Activated CD4-positive, alpha-beta memory T cell treated with anti-CD3 and anti-CD28 coated beads, Interleukin-2, amount 10 ng/mL, durations not matched to agents 7 days and 5 days (primary cell): Measurements from ENCODE around the gene S1PR1. TPM values are rescaled to one million over a fixed set of nuclear protein-coding genes. Genes with fewer than 3 reads are reported as not detected.

Source experiments
- CTCF ChIA-PET: fragments of 350-600 bp; sonication (Branson Sonifier 250); formaldehyde crosslinking; loops from one replicate; lab custom pipeline; 2021; ENCODE audit warnings: antibody characterized with exemption, inconsistent platforms; lab: Charles Lee
- POLR2A ChIA-PET: fragments of 350-600 bp; sonication (Branson Sonifier 250); formaldehyde crosslinking; loops from one replicate; lab custom pipeline; 2021; ENCODE audit warnings: antibody characterized with exemption; lab: Charles Lee
- DNase-seq: peaks from one replicate; pipeline ENCODE4 v3.0.0-alpha.2; 2020
- H3K27ac Mint-ChIP-seq: one replicate; pipeline ENCODE4 v1.8.0; 2021; ENCODE audit warnings: mild to moderate bottlenecking, mixed read lengths
- H3K27me3 Mint-ChIP-seq: one replicate; pipeline ENCODE4 v1.8.0; 2021; ENCODE audit warnings: mixed read lengths
- H3K36me3 Mint-ChIP-seq: one replicate; pipeline ENCODE4 v1.8.0; 2021; ENCODE audit warnings: low read depth, mixed read lengths
- H3K4me1 Mint-ChIP-seq: one replicate; pipeline ENCODE4 v1.8.0; 2021; ENCODE audit warnings: mixed read lengths
- H3K4me3 Mint-ChIP-seq: one replicate; pipeline ENCODE4 v1.8.0; 2021; ENCODE audit warnings: mild to moderate bottlenecking, mixed read lengths
- H3K9me3 Mint-ChIP-seq: one replicate; pipeline ENCODE4 v1.8.0; 2021; ENCODE audit warnings: mixed read lengths
- total RNA-seq, 2 experiments: library from RNA; stranded (reverse); gene quantifications; one replicate each; pipeline ENCODE4 v1.2.3, GENCODE V29; 2021

Gene S1PR1
- total RNA-seq, 2 experiments from 2014 or later: 219 to 220 TPM

- Mint-ChIP-seq H3K27me3 (no peaks in the 10 kb centered on the region), H3K4me1 (peaks cover 21% of the 10 kb centered on the region), H3K36me3 (no peaks in the 10 kb centered on the region), H3K27ac (peak overlapping the region; percentile 14), H3K9me3 (no peaks in the 10 kb centered on the region), H3K4me3 (no peak overlapping the region)
- no peak for DNase-seq
- POLR2A ChIA-PET: interaction anchor here (0.5 to 6.7 kb wide), 14 partner anchors 10 to 121 kb away, joined by 3 to 77 read pairs (median 4); partner anchors contain the start of gene S1PR1
- CTCF ChIA-PET: interaction anchor here (1.3 to 5.5 kb wide), 5 partner anchors 11 to 115 kb away, joined by 3 to 41 read pairs (median 5); no protein-coding TSS in a partner anchor
These were observed 14.7 kb downstream of the S1PR1 start for GRCh38 chr1:101251504-101251903.

- H3K4me3 Mint-ChIP-seq: no peak overlapping the region
- no peak for DNase-seq
- no peaks in the 10 kb centered on the region for H3K27me3 Mint-ChIP-seq
- H3K27ac Mint-ChIP-seq: no peak overlapping the region
- peaks cover 36% of the 10 kb centered on the region for H3K4me1 Mint-ChIP-seq
- H3K36me3 Mint-ChIP-seq: no peaks in the 10 kb centered on the region
- H3K9me3 Mint-ChIP-seq: no peaks in the 10 kb centered on the region
- POLR2A ChIA-PET: interaction anchor here (2.5 to 6.7 kb wide), 2 partner anchors 13 to 34 kb away, joined by 6 to 77 read pairs; no protein-coding TSS in a partner anchor
- CTCF ChIA-PET: interaction anchor here (0.8 to 5.5 kb wide), 4 partner anchors 9 to 34 kb away, joined by 3 to 41 read pairs (median 15); no protein-coding TSS in a partner anchor
These were observed 17.3 kb downstream of the S1PR1 start for GRCh38 chr1:101253976-101254674.

GRCh38 chr1:101257500-101258325 is 20.9 kb downstream of the S1PR1 start:
- Mint-ChIP-seq H3K27ac (peak overlapping the region; percentile 63), H3K4me1 (peaks cover 58% of the 10 kb centered on the region), H3K9me3 (no peaks in the 10 kb centered on the region), H3K27me3 (no peaks in the 10 kb centered on the region), H3K36me3 (no peaks in the 10 kb centered on the region), H3K4me3 (no peak overlapping the region)
- POLR2A ChIA-PET: interaction anchor here (0.8 to 13.7 kb wide), 7 partner anchors 11 to 81 kb away, joined by 3 to 144 read pairs (median 5); partner anchors contain the start of gene S1PR1
- peak; percentile 64 for DNase-seq
- CTCF ChIA-PET: interaction anchor here (0.6 to 1.3 kb wide), 6 partner anchors 18 to 334 kb away, joined by 3 to 4 read pairs (median 4); no protein-coding TSS in a partner anchor

- H3K27me3 Mint-ChIP-seq: no peaks in the 10 kb centered on the region
- ChIA-PET POLR2A (interaction anchor here (1.0 to 13.7 kb wide), 7 partner anchors 14 to 179 kb away, joined by 3 to 144 read pairs (median 10); partner anchors contain the start of gene S1PR1), CTCF (interaction anchor here (0.7 to 1.9 kb wide), 3 partner anchors 9 to 31 kb away, joined by 3 to 5 read pairs (median 3); no protein-coding TSS in a partner anchor)
- no peaks in the 10 kb centered on the region for H3K36me3 Mint-ChIP-seq
- H3K4me1 Mint-ChIP-seq: peaks cover 68% of the 10 kb centered on the region
- no peak for DNase-seq
- no peaks in the 10 kb centered on the region for H3K9me3 Mint-ChIP-seq
- H3K4me3 Mint-ChIP-seq: no peak overlapping the region
- H3K27ac Mint-ChIP-seq: peak overlapping the region; percentile 9
These were observed 22.9 kb downstream of the S1PR1 start for GRCh38 chr1:101259744-101260148.

- H3K27ac Mint-ChIP-seq: peak overlapping the region; percentile 18
- CTCF ChIA-PET: interaction anchor here (1.3 to 2.1 kb wide), 2 partner anchors 22 to 27 kb away, joined by 5 to 7 read pairs; no protein-coding TSS in a partner anchor
- no peaks in the 10 kb centered on the region for H3K36me3 Mint-ChIP-seq
- POLR2A ChIA-PET: interaction anchor here (1.2 to 13.7 kb wide), 6 partner anchors 18 to 180 kb away, joined by 3 to 144 read pairs (median 10); partner anchors contain the start of gene S1PR1
- H3K27me3 Mint-ChIP-seq: no peaks in the 10 kb centered on the region
- H3K9me3 Mint-ChIP-seq: no peaks in the 10 kb centered on the region
- no peak for DNase-seq
- no peak overlapping the region for H3K4me3 Mint-ChIP-seq
- peaks cover 78% of the 10 kb centered on the region for H3K4me1 Mint-ChIP-seq
These were observed 23.9 kb downstream of the S1PR1 start for GRCh38 chr1:101260556-101261350.

- peaks cover 3% of the 10 kb centered on the region for H3K36me3 Mint-ChIP-seq
- no peaks in the 10 kb centered on the region for H3K9me3 Mint-ChIP-seq
- ChIA-PET POLR2A (interaction anchor here (0.9 to 13.7 kb wide), 4 partner anchors 18 to 83 kb away, joined by 3 to 144 read pairs (median 6); partner anchors contain the start of gene S1PR1), CTCF (interaction anchor here (1.3 to 4.3 kb wide), 3 partner anchors 18 to 26 kb away, joined by 5 to 16 read pairs (median 7); no protein-coding TSS in a partner anchor)
- no peak overlapping the region for H3K4me3 Mint-ChIP-seq
- peaks cover 83% of the 10 kb centered on the region for H3K4me1 Mint-ChIP-seq
- H3K27ac Mint-ChIP-seq: no peak overlapping the region
- no peaks in the 10 kb centered on the region for H3K27me3 Mint-ChIP-seq
- no peak for DNase-seq
These were observed 24.8 kb downstream of the S1PR1 start for GRCh38 chr1:101261623-101262022.

- Mint-ChIP-seq H3K4me1 (peaks cover 85% of the 10 kb centered on the region), H3K27ac (peak overlapping the region; percentile 70), H3K9me3 (no peaks in the 10 kb centered on the region), H3K36me3 (peaks cover 6% of the 10 kb centered on the region), H3K27me3 (no peaks in the 10 kb centered on the region), H3K4me3 (peak overlapping the region; percentile 23)
- DNase-seq: no peak
- ChIA-PET POLR2A (interaction anchor here (0.9 to 13.7 kb wide), 5 partner anchors 17 to 83 kb away, joined by 3 to 144 read pairs (median 9); partner anchors contain the start of gene S1PR1), CTCF (interaction anchor here (2.1 to 4.3 kb wide), 3 partner anchors 17 to 28 kb away, joined by 7 to 16 read pairs (median 15); no protein-coding TSS in a partner anchor)
These were observed 25.2 kb downstream of the S1PR1 start for GRCh38 chr1:101262060-101262459.

- CTCF ChIA-PET: interaction anchor here (0.8 to 4.3 kb wide), 6 partner anchors 15 to 251 kb away, joined by 3 to 16 read pairs (median 8); no protein-coding TSS in a partner anchor
- H3K27me3 Mint-ChIP-seq: no peaks in the 10 kb centered on the region
- peak overlapping the region; percentile 70 for H3K27ac Mint-ChIP-seq
- peaks cover 3% of the 10 kb centered on the region for H3K9me3 Mint-ChIP-seq
- peak overlapping the region; percentile 23 for H3K4me3 Mint-ChIP-seq
- peaks cover 84% of the 10 kb centered on the region for H3K4me1 Mint-ChIP-seq
- peaks cover 10% of the 10 kb centered on the region for H3K36me3 Mint-ChIP-seq
- DNase-seq: peak; percentile 39
- POLR2A ChIA-PET: interaction anchor here (0.9 to 13.7 kb wide), 13 partner anchors 11 to 367 kb away, joined by 3 to 144 read pairs (median 3); partner anchors contain the start of genes S1PR1 and SLC30A7
These were observed 26.0 kb downstream of the S1PR1 start for GRCh38 chr1:101262630-101263348.

- no peaks in the 10 kb centered on the region for H3K27me3 Mint-ChIP-seq
- H3K27ac Mint-ChIP-seq: peak overlapping the region; percentile 87
- ChIA-PET POLR2A (interaction anchor here (0.8 to 13.7 kb wide), 11 partner anchors 9 to 87 kb away, joined by 3 to 144 read pairs (median 6); partner anchors contain the start of gene S1PR1), CTCF (interaction anchor here (1.1 to 5.6 kb wide), 5 partner anchors 13 to 26 kb away, joined by 5 to 30 read pairs (median 15); no protein-coding TSS in a partner anchor)
- peaks cover 7% of the 10 kb centered on the region for H3K9me3 Mint-ChIP-seq
- peak; percentile 49 for DNase-seq
- peaks cover 10% of the 10 kb centered on the region for H3K36me3 Mint-ChIP-seq
- H3K4me1 Mint-ChIP-seq: peaks cover 70% of the 10 kb centered on the region
- H3K4me3 Mint-ChIP-seq: peak overlapping the region; percentile 45
These were observed 27.9 kb downstream of the S1PR1 start for GRCh38 chr1:101264697-101265096.

- H3K4me3 Mint-ChIP-seq: no peak overlapping the region
- POLR2A ChIA-PET: interaction anchor here (1.9 to 13.7 kb wide), 4 partner anchors 14 to 27 kb away, joined by 15 to 144 read pairs (median 38); partner anchors contain the start of gene S1PR1
These were observed 28.9 kb downstream of the S1PR1 start for GRCh38 chr1:101265684-101266083.

More at GRCh38 chr1:101265684-101266083, 28.9 kb downstream of the S1PR1 start:
- no peaks in the 10 kb centered on the region for H3K27me3 Mint-ChIP-seq
- CTCF ChIA-PET: interaction anchor here (1.0 to 5.6 kb wide), 3 partner anchors 14 to 25 kb away, joined by 3 to 30 read pairs (median 16); no protein-coding TSS in a partner anchor
- peaks cover 13% of the 10 kb centered on the region for H3K36me3 Mint-ChIP-seq
- H3K9me3 Mint-ChIP-seq: peaks cover 9% of the 10 kb centered on the region
- DNase-seq: no peak
- peak overlapping the region; percentile 87 for H3K27ac Mint-ChIP-seq
- peaks cover 60% of the 10 kb centered on the region for H3K4me1 Mint-ChIP-seq
